ENCODE data around the gene ARHGDIB. TPM values are rescaled to one million over a fixed set of nuclear protein-coding genes. Genes with fewer than 3 reads are reported as not detected.

ARHGDIB gene
- 3.2 and 10.2 TPM in 2 replicates for total RNA-seq

DNA sequence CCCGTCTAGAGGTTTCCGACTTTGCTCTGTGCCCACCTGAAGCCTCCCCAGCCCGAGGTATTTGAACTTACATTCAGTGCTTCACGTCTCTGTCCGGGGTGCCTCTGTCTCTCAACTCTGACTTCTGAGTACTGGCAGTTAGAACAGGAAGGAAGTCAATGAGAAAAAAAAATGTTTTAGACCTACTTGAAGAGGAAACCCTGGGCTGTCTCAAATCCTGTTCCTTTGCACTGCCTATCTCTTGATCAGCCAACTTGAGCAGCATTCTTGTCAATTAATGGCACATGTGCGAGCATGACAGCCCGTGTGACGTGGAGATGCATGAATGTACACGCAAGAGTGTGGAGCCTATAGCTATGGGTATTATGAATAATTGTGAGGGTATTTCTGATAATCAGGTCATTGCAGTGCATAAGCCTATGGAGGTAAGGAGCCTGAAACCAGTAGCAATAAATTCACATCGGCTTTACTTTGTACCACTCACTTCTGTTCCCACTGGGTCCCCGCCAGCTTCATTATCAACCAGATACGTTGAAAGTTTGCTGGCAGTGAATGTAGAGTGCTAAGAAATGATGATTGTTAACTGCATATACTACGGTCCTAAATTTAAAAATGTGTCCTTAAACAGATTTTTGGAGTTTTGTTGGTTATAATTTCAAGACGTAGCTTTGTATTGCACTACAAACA lies at the start of gene ARHGDIB:
TSS of gene ARHGDIB (minus strand) at position 136 of the 687 bp plus-strand sequence. CDS start 10,889 bp downstream, outside the sequence.

DNA sequence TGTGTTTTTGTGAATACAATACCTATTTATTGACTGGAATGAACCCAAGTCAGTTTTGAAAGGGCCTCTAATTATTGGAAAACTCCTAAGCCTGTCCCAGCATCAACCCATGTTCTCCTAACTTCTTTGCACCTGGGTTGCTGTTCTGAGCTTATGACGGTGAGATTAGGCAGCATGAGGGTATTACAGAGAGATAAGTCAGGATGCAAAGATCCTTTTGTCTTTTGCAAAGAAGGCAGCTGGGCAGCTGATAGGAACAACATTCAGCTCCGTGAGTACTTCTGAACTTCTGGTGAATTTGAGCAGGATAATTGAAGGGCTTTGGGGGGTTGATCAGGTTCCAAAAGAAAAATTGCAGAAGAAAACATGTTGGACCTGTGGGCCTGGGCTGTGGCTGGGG lies 11.4 kb upstream of the ARHGDIB start, which contains the start of gene PDE6H:
TSS of gene PDE6H (plus strand) at position 227 of the 400 bp plus-strand sequence. CDS start 4,971 bp downstream, outside the sequence.

DNA sequence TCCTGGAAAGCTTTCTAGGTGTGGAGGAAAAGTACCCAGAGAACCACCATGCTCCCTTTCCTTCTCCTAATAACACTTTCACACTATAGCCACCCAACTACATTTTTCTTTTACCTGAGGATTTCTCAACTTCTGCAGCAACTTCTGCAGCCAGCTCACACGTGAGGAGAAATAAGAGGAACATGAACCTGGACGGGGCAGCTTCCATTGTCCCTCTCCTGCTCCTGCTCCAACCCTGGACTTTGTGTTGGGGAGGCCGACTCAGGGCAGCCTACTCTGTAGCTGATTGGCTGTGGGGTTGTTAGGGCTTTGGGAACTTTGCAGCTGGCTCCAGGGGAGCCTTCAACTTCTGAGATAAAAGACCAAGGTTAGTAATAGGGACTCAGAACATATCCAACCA lies 23.1 kb downstream of the ARHGDIB start, which contains the start of gene ERP27:
TSS of gene ERP27 (minus strand) at position 237 of the 400 bp plus-strand sequence. CDS start at position 208, 29 bp downstream.

Other genes starting within 250 kb of the ARHGDIB start
- gene WBP11, start 158.1 kb downstream of the ARHGDIB start, total RNA-seq: 10.0 and 12.3 TPM in 2 replicates
- gene C12orf60, start 157.9 kb downstream of the ARHGDIB start, total RNA-seq: 0.49 and 0.65 TPM in 2 replicates
- not detected in 2 replicates for gene SMCO3, start 147.4 kb downstream of the ARHGDIB start, total RNA-seq
- not detected in 2 replicates for gene ART4, start 118.1 kb downstream of the ARHGDIB start, total RNA-seq
- gene MGP, start 75.7 kb downstream of the ARHGDIB start, total RNA-seq: 0.85 TPM in 1 of 2 replicates, not detected in the other
- gene ERP27, start 23.1 kb downstream of the ARHGDIB start, total RNA-seq: not detected in 2 replicates
- gene PDE6H, start 11.4 kb upstream of the ARHGDIB start, total RNA-seq: not detected in 2 replicates